SK-N-MC (cell line): ENCODE data around the gene PLEKHO1.

Experiments
- DNase-seq: peaks from one replicate; pipeline ENCODE4 v3.0.0-alpha.2; 2011; ENCODE audit warnings: low read depth, low spot score
- H3K27ac ChIP-seq: fragments of 200-600 bp; sonication (generic); 2 replicates; pipeline ENCODE4 v1.5.1; 2016; ENCODE audit warnings: mixed run types
- H3K36me3 ChIP-seq: fragments of 200-600 bp; sonication (generic); 2 replicates; pipeline ENCODE4 v1.6.1; 2017; ENCODE audit warnings: antibody characterized with exemption, low read length, mixed read lengths; ENCODE audit not compliant: insufficient read depth
- H3K4me3 ChIP-seq: fragments of 200-600 bp; sonication (generic); 2 replicates; pipeline ENCODE4 v1.5.1; 2016
- H3K9ac ChIP-seq: fragments of 200-600 bp; sonication (generic); 2 replicates; pipeline ENCODE4 v1.8.0; 2017; ENCODE audit warnings: mixed run types, mixed read lengths; ENCODE audit not compliant: insufficient read length
- H3K9me3 ChIP-seq: fragments of 200-600 bp; sonication (generic); 2 replicates; pipeline ENCODE4 v1.6.1; 2017; ENCODE audit warnings: low read depth, mild to moderate bottlenecking, antibody characterized with exemption, low read length, moderate library complexity, mixed read lengths
- EZH2 ChIP-seq: fragments of 200-600 bp; sonication (generic); IDR thresholded peaks from one replicate; pipeline ENCODE4 v1.6.1; 2017; ENCODE audit warnings: antibody characterized with exemption
- FOXP2 ChIP-seq: optimal IDR thresholded peaks from 2 replicates; pipeline ENCODE3; 2011; ENCODE audit warnings: mild to moderate bottlenecking, moderate library complexity; ENCODE audit not compliant: insufficient read depth; ENCODE audit errors: extremely low read length, control extremely low read depth
- POLR2AphosphoS5 ChIP-seq: IDR thresholded peaks from 2 replicates; pipeline ENCODE4 v1.6.1; 2012; ENCODE audit warnings: mild to moderate bottlenecking, low read depth, low read length, borderline replicate concordance

Gene PLEKHO1, protein sequence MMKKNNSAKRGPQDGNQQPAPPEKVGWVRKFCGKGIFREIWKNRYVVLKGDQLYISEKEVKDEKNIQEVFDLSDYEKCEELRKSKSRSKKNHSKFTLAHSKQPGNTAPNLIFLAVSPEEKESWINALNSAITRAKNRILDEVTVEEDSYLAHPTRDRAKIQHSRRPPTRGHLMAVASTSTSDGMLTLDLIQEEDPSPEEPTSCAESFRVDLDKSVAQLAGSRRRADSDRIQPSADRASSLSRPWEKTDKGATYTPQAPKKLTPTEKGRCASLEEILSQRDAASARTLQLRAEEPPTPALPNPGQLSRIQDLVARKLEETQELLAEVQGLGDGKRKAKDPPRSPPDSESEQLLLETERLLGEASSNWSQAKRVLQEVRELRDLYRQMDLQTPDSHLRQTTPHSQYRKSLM

DNA sequence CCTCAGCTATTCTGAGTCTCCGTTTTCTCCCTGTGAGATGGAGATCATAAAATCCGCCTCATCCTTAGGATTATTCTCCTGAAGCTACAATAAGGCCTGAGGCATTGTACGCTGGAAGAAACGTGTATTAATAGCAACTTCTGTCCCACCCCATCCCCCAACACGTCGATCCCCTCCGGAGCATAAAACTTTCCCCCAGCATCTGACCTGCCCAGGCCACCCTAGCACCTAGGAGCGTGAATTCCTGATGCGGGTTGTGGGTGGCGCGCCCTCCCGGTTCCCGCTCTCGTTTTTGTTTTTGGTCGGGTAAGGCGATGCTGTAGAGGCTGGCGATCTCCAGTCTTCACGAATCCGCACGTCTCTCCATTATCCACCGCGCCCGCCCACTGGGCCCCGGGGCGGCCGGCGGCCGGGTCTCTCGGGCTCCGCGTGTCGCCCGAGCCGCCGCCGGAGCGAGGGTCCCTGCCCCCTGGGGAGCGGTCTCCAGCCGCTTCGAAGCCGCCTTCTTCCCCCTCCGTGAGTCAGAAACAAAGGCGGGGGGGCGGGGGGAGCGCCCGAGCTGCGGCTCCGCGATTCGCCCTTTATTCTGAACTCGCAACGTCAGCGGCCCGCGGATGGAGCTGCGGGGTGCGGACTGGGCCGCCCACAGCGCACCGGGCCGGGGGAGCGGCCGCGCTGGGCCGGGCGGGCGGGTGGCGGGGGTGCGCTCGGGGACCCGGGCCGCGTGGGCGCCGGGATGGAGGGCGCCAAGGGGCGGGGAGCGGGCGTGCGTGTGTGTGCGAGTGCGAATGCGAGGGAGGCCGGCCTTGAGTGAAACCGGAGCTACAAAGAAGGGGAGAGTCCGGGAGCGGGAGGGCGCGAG, at the start of gene PLEKHO1:
PLEKHO1 (plus strand) TSS at position 646 of the 862 bp plus-strand sequence. CDS start 342 bp downstream, outside the sequence.
- Histone ChIP-seq H3K36me3 (peaks cover 28% of the 10 kb centered on the region), H3K9ac (peak within 1 kb of the TSS; percentile 94), H3K9me3 (no peaks in the 10 kb centered on the region), H3K4me3 (peak within 1 kb of the TSS; percentile 95), H3K27ac (peak within 1 kb of the TSS; percentile 83; the same call in 1 of the 2 replicates)
- TF ChIP-seq POLR2AphosphoS5 (no peak; the same call in 1 of the 2 replicates), EZH2 (no peak), FOXP2 (no peak)
- DNase-seq, result no peak

DNA sequence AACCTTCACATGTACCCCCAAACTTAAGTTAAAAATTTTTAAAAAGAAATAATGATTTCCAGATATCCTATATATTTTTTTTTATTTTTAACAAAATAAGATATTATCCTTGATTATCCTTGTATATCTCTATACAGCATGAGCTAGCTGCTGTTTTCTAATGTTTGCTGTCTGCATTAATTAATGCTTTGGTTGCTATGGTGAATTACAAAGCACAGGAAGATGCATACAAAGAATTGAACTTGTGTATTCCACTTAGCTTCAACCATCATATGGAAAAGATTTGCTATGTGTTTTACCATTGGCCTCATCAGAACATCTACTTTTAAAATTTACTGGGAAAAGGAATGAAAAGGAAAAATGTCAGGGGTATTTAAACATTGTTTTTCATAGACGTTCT, 46.7 kb upstream of the PLEKHO1 start:
- H3K9me3 ChIP-seq, result 0 out of 2 replicates have a peak, but pooled peaks cover 5% of the 10 kb centered on the region
- no peak overlapping the region for H3K9ac ChIP-seq
- DNase-seq, result no peak
- no peak overlapping the region for H3K27ac ChIP-seq
- peaks cover 56% of the 10 kb centered on the region for H3K36me3 ChIP-seq
- H3K4me3 ChIP-seq, result no peak overlapping the region
- TF ChIP-seq EZH2, result no peak
- TF ChIP-seq POLR2AphosphoS5, result no peak
- TF ChIP-seq FOXP2, result no peak

DNA sequence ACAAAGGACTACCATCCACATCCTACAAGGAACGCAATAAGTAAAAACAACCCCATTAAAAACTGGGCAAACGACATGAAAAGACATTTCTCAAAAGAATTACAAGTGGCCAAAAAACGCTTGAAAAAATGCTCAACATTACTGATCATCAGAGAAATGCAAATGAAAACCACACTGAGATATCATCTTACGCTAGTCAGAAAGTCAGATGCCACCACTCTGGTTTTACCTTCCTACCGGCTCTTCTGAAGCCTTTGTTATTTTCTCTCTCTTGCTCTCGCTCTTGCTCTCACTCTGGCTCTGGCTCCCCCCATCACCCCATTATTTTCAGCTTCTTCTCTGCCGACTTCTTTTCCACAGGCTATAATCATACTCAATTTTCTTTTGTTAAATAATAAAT, 43.4 kb upstream of the PLEKHO1 start:
- Histone ChIP-seq H3K9me3 (0 out of 2 replicates have a peak, but pooled peaks cover 5% of the 10 kb centered on the region), H3K9ac (no peak overlapping the region), H3K4me3 (no peak overlapping the region), H3K27ac (0 out of 2 replicates have a peak overlapping the region, but pooled peaks have one; percentile 11), H3K36me3 (peaks cover 34% of the 10 kb centered on the region)
- DNase-seq, result no peak
- TF ChIP-seq EZH2, result no peak
- no peak for TF ChIP-seq POLR2AphosphoS5
- no peak for TF ChIP-seq FOXP2

GRCh38 chr1:150109586-150109985, 40.1 kb upstream of the PLEKHO1 start:
- TF ChIP-seq FOXP2 (no peak), EZH2 (no peak), POLR2AphosphoS5 (no peak)
- DNase-seq, result no peak
- Histone ChIP-seq H3K27ac (peak overlapping the region; percentile 89), H3K9me3 (0 out of 2 replicates have a peak, but pooled peaks cover 5% of the 10 kb centered on the region), H3K9ac (peak overlapping the region; percentile 16), H3K36me3 (peaks cover 43% of the 10 kb centered on the region), H3K4me3 (peak overlapping the region; percentile 42)

- no peak for TF ChIP-seq EZH2
- TF ChIP-seq POLR2AphosphoS5, result no peak
- Histone ChIP-seq H3K9ac (peak overlapping the region; percentile 16), H3K27ac (peak overlapping the region; percentile 89), H3K36me3 (peaks cover 45% of the 10 kb centered on the region), H3K4me3 (peak overlapping the region; percentile 42), H3K9me3 (0 out of 2 replicates have a peak, but pooled peaks cover 5% of the 10 kb centered on the region)
- no peak for DNase-seq
Observed at GRCh38 chr1:150110116-150110515, 39.6 kb upstream of the PLEKHO1 start.

- Histone ChIP-seq H3K9ac (no peak overlapping the region), H3K4me3 (no peak overlapping the region), H3K27ac (no peak overlapping the region), H3K36me3 (peaks cover 43% of the 10 kb centered on the region), H3K9me3 (no peaks in the 10 kb centered on the region)
- no peak for TF ChIP-seq EZH2
- TF ChIP-seq FOXP2, result no peak
- TF ChIP-seq POLR2AphosphoS5, result no peak
- no peak for DNase-seq
Observed at GRCh38 chr1:150111670-150112069, 38.0 kb upstream of the PLEKHO1 start.

DNA sequence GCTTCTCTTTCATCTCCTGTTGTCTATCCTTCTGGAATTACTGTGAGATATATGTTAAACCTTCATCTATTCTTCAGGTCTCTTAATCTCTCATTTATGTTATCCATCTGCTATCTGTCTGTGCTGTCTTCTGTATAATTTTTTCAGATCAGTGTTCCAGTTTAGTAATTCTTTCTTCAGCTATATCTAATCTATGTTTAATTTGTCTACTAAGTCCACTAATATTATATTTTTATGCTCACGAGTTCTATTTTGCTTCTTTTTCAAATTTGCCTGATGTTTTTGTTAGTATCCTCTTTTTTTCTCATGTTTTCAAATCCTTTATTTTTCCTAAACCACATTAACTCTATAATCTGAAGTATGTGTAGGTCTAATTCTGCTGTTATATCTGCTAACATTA, 34.6 kb upstream of the PLEKHO1 start:
- no peak for TF ChIP-seq FOXP2
- TF ChIP-seq POLR2AphosphoS5, result no peak
- no peak for TF ChIP-seq EZH2
- H3K27ac ChIP-seq, result no peak overlapping the region
- no peak overlapping the region for H3K9ac ChIP-seq
- H3K9me3 ChIP-seq, result no peaks in the 10 kb centered on the region
- H3K4me3 ChIP-seq, result no peak overlapping the region
- peaks cover 43% of the 10 kb centered on the region for H3K36me3 ChIP-seq
- no peak for DNase-seq

GRCh38 chr1:150118716-150119115, 31.0 kb upstream of the PLEKHO1 start:
- Histone ChIP-seq H3K9me3 (no peaks in the 10 kb centered on the region), H3K4me3 (no peak overlapping the region), H3K27ac (no peak overlapping the region), H3K36me3 (peaks cover 23% of the 10 kb centered on the region), H3K9ac (no peak overlapping the region)
- TF ChIP-seq EZH2, result no peak
- no peak for TF ChIP-seq FOXP2
- no peak for TF ChIP-seq POLR2AphosphoS5
- no peak for DNase-seq

DNA sequence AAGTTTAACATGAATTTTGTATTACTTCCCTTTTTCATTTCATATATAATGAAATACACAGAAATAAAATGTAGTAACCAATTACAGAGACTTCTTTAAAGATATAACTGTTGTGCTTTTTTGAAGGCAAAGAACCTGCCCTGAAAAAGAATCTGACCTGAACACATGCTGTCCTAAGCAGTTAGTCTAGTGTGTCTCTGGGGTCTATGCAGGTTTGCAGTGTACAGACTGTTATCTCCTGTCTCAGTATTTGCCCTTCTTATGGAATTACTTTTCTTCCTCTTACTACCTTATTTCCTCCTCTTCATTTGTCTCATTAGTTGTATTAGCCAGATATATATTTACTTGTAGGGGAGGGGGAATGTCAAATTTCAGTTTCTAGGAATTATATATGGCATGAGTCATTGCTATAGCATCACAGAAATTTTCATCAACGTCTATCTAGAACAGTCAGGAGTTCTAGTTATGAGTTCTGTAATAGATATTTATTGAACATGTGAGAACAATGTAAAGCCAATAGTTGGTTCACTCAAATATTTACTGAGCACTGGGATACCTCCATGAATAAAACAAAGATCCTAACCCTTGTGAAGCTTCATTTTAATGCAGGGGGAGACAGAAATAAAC, 28.4 kb upstream of the PLEKHO1 start:
- Histone ChIP-seq H3K27ac (no peak overlapping the region), H3K9ac (no peak overlapping the region), H3K4me3 (no peak overlapping the region), H3K36me3 (no peaks in the 10 kb centered on the region), H3K9me3 (no peaks in the 10 kb centered on the region)
- TF ChIP-seq POLR2AphosphoS5, result no peak
- TF ChIP-seq EZH2, result no peak
- no peak for TF ChIP-seq FOXP2
- no peak for DNase-seq
